HepG2 (cell line): ENCODE results near the gene EXPH5. TPM values are rescaled to one million over a fixed set of nuclear protein-coding genes. Genes with fewer than 3 reads are reported as not detected.

ENCODE experiments used
- DZIP1 ChIP-seq: sonication (generic); formaldehyde crosslinking; IDR thresholded peaks from 2 replicates; pipeline ENCODE4 v1.5.0; 2020; ENCODE audit warnings: mild to moderate bottlenecking, missing genetic modification reagents
- GATAD2A ChIP-seq: IDR thresholded peaks from 2 replicates; pipeline ENCODE4 v1.6.1; 2016
- SP2 ChIP-seq: sonication (generic); formaldehyde crosslinking; IDR thresholded peaks from 2 replicates; pipeline ENCODE4 v1.5.1; 2020; ENCODE audit warnings: mild to moderate bottlenecking, missing genetic modification reagents
- TAF15 ChIP-seq: fragments of 200-400 bp; formaldehyde crosslinking; IDR thresholded peaks from one replicate; pipeline ENCODE4 v1.6.1; 2018; ENCODE audit warnings: mild to moderate bottlenecking, low read depth, low read length; ENCODE audit not compliant: poor library complexity, severe bottlenecking
- ZBTB2 ChIP-seq: sonication (generic); formaldehyde crosslinking; IDR thresholded peaks from 2 replicates; pipeline ENCODE4 v1.8.0; 2022; ENCODE audit warnings: low read depth, missing genetic modification reagents
- ZBTB20 ChIP-seq: sonication (generic); formaldehyde crosslinking; IDR thresholded peaks from 2 replicates; pipeline ENCODE4 v1.8.1; 2023; ENCODE audit warnings: missing genetic modification reagents, low read depth, mild to moderate bottlenecking, borderline replicate concordance
- ZBTB25 ChIP-seq: IDR thresholded peaks from 2 replicates; pipeline ENCODE4 v1.6.1; 2018; ENCODE audit warnings: missing genetic modification reagents
- ZFP91 ChIP-seq: sonication (generic); formaldehyde crosslinking; IDR thresholded peaks from 2 replicates; pipeline ENCODE4 v1.9.0; 2022; ENCODE audit warnings: missing genetic modification reagents, mild to moderate bottlenecking, borderline replicate concordance
- ZKSCAN5 ChIP-seq: sonication (generic); formaldehyde crosslinking; IDR thresholded peaks from 2 replicates; pipeline ENCODE4 v1.5.1; 2020; ENCODE audit warnings: mild to moderate bottlenecking, missing genetic modification reagents
- ZNF44 ChIP-seq: sonication (generic); formaldehyde crosslinking; IDR thresholded peaks from 2 replicates; pipeline ENCODE4 v1.5.1; 2020; ENCODE audit warnings: mild to moderate bottlenecking, missing genetic modification reagents
- ZNF446 ChIP-seq: sonication (generic); formaldehyde crosslinking; IDR thresholded peaks from 2 replicates; pipeline ENCODE4 v1.5.0; 2020; ENCODE audit warnings: mild to moderate bottlenecking, missing genetic modification reagents
- ZSCAN22 ChIP-seq: sonication (generic); formaldehyde crosslinking; IDR thresholded peaks from 2 replicates; pipeline ENCODE4 v1.4.0; 2020; ENCODE audit warnings: mild to moderate bottlenecking, missing genetic modification reagents
- polyA plus RNA-seq, 8 experiments: library from polyadenylated mRNA; depleted of rRNA in 3 of 8; stranded (reverse) in 7 of 8; unstranded in 1 of 8; fragments of >200 nt; fragmentation: Illumina TruSeq in 4 of 8; extraction: Trizol in 4 of 8; gene quantifications; 2 replicates each; pipeline versions ENCODE4 v1.2.1 to v1.2.3, GENCODE V29; 2011 to 2016; ENCODE audit warnings: low read depth in 4 of 8, missing spikeins in 1 of 8, mixed read lengths in 1 of 8; ENCODE audit not compliant: insufficient read depth in 1 of 8
- total RNA-seq, 5 experiments: library from RNA; depleted of rRNA; stranded (reverse); fragments of >200 nt; fragmentation: Illumina TruSeq; extraction: Trizol; gene quantifications; 2 replicates each; pipeline ENCODE4 v1.2.3, GENCODE V29; 2016; ENCODE audit warnings: low read depth in 1 of 5

The EXPH5 gene
- total and polyA plus RNA-seq, 2 of the 13 experiments (the other 11 are each of a cell fraction or from before 2014, with no cell fraction given), result under 0.01 to 0.02 TPM

- TF ChIP-seq DZIP1 (CRISPR knock-in tag) (no peak), ZSCAN22 (CRISPR knock-in tag) (no peak), TAF15 (no peak), ZKSCAN5 (CRISPR knock-in tag) (no peak), SP2 (CRISPR knock-in tag) (no peak), ZBTB2 (no peak), GATAD2A (CRISPR knock-in tag) (no peak), ZBTB25 (CRISPR knock-in tag) (no peak), ZBTB20 (CRISPR knock-in tag) (no peak), ZNF446 (CRISPR knock-in tag) (no peak), ZNF44 (no peak), ZFP91 (CRISPR knock-in tag) (no peak)
- TF ChIP-seq, all 625 proteins: peak for 0
Observed at GRCh38 chr11:108620958-108621772, 27.6 kb upstream of the EXPH5 start (continued).
